Lower leg skin (tissue), 3 donors: Measurements from ENCODE around the gene CLIP2.

ENCODE experiments used
- POLR2A ChIP-seq, 2 donors: fragments of 450-650 bp; IDR thresholded peaks; one replicate each; pipeline ENCODE4 v1.6.1; 2016 to 2017; ENCODE audit warnings: antibody characterized with exemption in 2 of 2, mild to moderate bottlenecking in 1 of 2, moderate library complexity in 1 of 2
- TF ChIP-seq, protein P1 (sequence below), 3 donors: fragments of 450-650 bp; IDR thresholded peaks; one replicate each; pipeline ENCODE4 v1.5.1; 2016; ENCODE audit warnings: antibody characterized with exemption in 3 of 3, mild to moderate bottlenecking in 3 of 3, moderate library complexity in 2 of 3

DNA sequence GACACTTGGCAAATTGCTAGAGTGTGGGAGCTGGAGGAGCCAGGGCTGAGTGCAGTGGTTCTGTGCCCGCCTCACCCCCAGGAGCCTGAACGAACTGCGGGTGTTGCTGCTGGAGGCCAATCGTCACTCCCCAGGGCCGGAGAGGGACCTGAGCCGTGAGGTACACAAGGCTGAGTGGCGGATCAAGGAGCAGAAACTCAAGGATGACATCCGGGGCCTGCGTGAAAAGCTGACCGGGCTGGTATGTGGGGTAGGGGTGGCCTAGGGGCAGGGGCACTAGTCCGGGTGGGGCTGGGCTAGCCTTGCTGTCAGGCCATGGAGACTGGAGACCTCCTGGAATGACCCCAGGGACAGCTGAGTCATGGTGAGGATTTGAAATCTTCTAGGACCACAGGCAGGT lies 107.8 kb downstream of the CLIP2 start:
- TF ChIP-seq, protein P1, sequence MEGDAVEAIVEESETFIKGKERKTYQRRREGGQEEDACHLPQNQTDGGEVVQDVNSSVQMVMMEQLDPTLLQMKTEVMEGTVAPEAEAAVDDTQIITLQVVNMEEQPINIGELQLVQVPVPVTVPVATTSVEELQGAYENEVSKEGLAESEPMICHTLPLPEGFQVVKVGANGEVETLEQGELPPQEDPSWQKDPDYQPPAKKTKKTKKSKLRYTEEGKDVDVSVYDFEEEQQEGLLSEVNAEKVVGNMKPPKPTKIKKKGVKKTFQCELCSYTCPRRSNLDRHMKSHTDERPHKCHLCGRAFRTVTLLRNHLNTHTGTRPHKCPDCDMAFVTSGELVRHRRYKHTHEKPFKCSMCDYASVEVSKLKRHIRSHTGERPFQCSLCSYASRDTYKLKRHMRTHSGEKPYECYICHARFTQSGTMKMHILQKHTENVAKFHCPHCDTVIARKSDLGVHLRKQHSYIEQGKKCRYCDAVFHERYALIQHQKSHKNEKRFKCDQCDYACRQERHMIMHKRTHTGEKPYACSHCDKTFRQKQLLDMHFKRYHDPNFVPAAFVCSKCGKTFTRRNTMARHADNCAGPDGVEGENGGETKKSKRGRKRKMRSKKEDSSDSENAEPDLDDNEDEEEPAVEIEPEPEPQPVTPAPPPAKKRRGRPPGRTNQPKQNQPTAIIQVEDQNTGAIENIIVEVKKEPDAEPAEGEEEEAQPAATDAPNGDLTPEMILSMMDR (IDR thresholded peaks at IDR 0.05), result no peak
- TF ChIP-seq POLR2A (IDR thresholded peaks at IDR 0.05), result no peak
